Measurements from ENCODE around the gene NTN3.

GRCh38 chr16:2520097-2520783, 49.1 kb downstream of the NTN3 start, which contains the start of gene AMDHD2:
- TF ChIP-seq CTCF (IDR thresholded peaks at IDR 0.05; ENCODE audit: low read length): no peak
- TF ChIP-seq EZH2 (IDR thresholded peaks at IDR 0.05; ENCODE audit: borderline replicate concordance, low read length): no peak

All from OCI-LY1 (cell line).